Calu3 (cell line): Measurements from ENCODE around the gene IST1. TPM values are rescaled to one million over a fixed set of nuclear protein-coding genes. Genes with fewer than 3 reads are reported as not detected.

Source experiments
- BruUV-seq: library from RNA; stranded (reverse); fragments of 400-500 nt; replicated peaks from 2 replicates; lab custom pipeline; 2021; lab: Mats Ljungman, UMichigan
- CTCF ChIA-PET: fragments of 300-600 bp; sonication (Branson Sonifier 250); formaldehyde crosslinking; loops from one replicate; lab custom pipeline; 2022; ENCODE audit warnings: antibody characterized with exemption; lab: Charles Lee
- DNase-seq: peaks from one replicate; pipeline ENCODE4 v3.0.0; 2022
- H3K27ac Mint-ChIP-seq: one replicate; pipeline ENCODE4 v1.8.0; 2022; ENCODE audit warnings: mixed read lengths; ENCODE audit not compliant: unreplicated experiment
- H3K27me3 Mint-ChIP-seq: one replicate; pipeline ENCODE4 v1.8.0; 2022; ENCODE audit warnings: mixed read lengths; ENCODE audit not compliant: unreplicated experiment
- H3K36me3 Mint-ChIP-seq: one replicate; pipeline ENCODE4 v1.8.0; 2022; ENCODE audit warnings: mild to moderate bottlenecking, moderate library complexity, mixed read lengths; ENCODE audit not compliant: insufficient read depth, unreplicated experiment
- H3K4me1 Mint-ChIP-seq: one replicate; pipeline ENCODE4 v1.8.0; 2022; ENCODE audit warnings: mild to moderate bottlenecking, low read depth, mixed read lengths; ENCODE audit not compliant: unreplicated experiment
- H3K4me3 Mint-ChIP-seq: one replicate; pipeline ENCODE4 v1.8.0; 2022; ENCODE audit warnings: mild to moderate bottlenecking, low read depth, moderate library complexity, mixed read lengths; ENCODE audit not compliant: unreplicated experiment
- H3K9me3 Mint-ChIP-seq: one replicate; pipeline ENCODE4 v1.8.0; 2022; ENCODE audit warnings: low read depth, mixed read lengths; ENCODE audit not compliant: unreplicated experiment
- CTCF ChIP-seq: fragments of 200-600 bp; IDR thresholded peaks from one replicate; pipeline ENCODE4 v1.8.0; 2022; ENCODE audit warnings: antibody characterized with exemption; ENCODE audit not compliant: unreplicated experiment
- intact Hi-C: fragments of 100-400 bp; cut with micrococcal nuclease; formaldehyde crosslinking; loops from one replicate; pipeline ENCODE4 v1.10.0; 2022; ENCODE audit not compliant: unreplicated experiment
- total RNA-seq: library from RNA; stranded (reverse); gene quantifications from 2 replicates; pipeline ENCODE4 v1.2.3, GENCODE V29; 2022

IST1 gene
- total RNA-seq, 1 experiment from 2014 or later: 252 TPM

DNA sequence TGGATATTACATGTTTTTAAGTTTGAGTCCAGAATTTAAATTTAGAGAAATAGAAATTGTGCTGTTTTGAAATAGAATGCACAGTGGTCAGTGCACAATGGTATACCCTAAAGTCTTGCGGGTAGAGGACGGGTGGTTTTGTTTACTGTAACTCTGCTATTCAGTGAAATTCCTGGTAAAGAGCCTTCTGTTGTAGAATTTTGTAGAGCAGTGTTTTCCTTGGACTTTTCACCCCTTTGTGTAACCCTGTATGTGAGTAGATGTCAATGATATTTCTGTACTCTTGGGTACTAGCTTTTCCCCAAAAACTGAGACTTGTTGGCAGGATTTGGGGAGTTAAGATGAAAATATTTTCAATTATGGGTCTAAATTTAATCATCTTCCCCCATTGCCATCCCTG is 19.5 kb downstream of the IST1 start:
- peaks cover 60% of the 10 kb centered on the region for H3K36me3 Mint-ChIP-seq
- DNase-seq: no peak
- no peak for TF ChIP-seq CTCF
- BruUV-seq: no TSS peak
- CTCF ChIA-PET: no interaction called here
- intact Hi-C loops: no loop called here
- no peaks in the 10 kb centered on the region for H3K27me3 Mint-ChIP-seq
- peak overlapping the region; percentile 9 for H3K27ac Mint-ChIP-seq
- no peak overlapping the region for H3K4me3 Mint-ChIP-seq
- H3K4me1 Mint-ChIP-seq: peaks cover 3% of the 10 kb centered on the region
- H3K9me3 Mint-ChIP-seq: peaks cover 2% of the 10 kb centered on the region

DNA sequence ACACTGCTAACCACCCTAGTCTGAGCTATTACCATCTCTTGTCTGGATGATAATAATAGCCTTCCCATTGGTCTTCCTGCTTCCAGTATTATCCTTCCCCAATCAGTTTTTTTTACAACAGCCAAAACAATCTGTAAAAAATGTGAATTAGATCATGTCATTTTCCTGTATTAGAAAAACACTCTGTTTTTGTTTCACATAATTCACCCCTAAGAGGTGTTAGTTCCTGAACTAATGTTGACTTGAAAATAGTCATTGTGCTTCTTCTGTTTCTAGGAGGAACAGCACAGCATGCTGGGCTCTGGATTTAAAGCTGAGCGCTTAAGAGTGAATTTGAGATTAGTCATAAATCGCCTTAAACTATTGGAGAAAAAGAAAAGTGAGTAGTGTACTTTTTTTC is 20.0 kb downstream of the IST1 start:
- no peak for DNase-seq
- Mint-ChIP-seq H3K4me1 (peaks cover under 1% of the 10 kb centered on the region), H3K9me3 (peaks cover 2% of the 10 kb centered on the region), H3K27me3 (no peaks in the 10 kb centered on the region), H3K36me3 (peaks cover 65% of the 10 kb centered on the region), H3K27ac (peak overlapping the region; percentile 9), H3K4me3 (no peak overlapping the region)
- no peak for TF ChIP-seq CTCF
- CTCF ChIA-PET: no interaction called here
- intact Hi-C loops: no loop called here
- BruUV-seq: no TSS peak

DNA sequence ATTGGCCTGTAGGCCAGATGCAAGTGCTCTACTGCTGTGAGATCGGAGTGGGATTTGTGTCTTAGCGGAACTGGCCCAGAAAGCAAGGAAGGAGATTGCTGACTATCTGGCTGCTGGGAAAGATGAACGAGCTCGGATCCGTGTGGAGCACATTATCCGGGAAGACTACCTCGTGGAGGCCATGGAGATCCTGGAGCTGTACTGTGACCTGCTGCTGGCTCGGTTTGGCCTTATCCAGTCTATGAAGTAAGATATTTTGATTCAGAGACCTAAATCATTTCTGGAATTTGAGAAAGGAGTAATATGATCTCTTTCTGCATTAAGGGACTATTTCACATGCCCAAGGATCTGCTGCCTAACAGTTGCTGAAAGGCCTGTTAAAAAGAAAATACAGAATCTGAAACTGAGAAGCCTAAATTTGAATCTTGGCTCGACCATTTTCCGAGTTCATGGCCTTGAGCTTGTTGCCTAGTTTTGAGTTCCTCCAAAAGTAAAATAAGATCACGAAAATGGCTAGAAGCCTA is 21.1 kb downstream of the IST1 start:
- DNase-seq: no peak
- H3K36me3 Mint-ChIP-seq: peaks cover 70% of the 10 kb centered on the region
- intact Hi-C loops: no loop called here
- H3K27me3 Mint-ChIP-seq: no peaks in the 10 kb centered on the region
- H3K9me3 Mint-ChIP-seq: peaks cover 2% of the 10 kb centered on the region
- BruUV-seq: no TSS peak
- CTCF ChIA-PET: no interaction called here
- H3K27ac Mint-ChIP-seq: peak overlapping the region; percentile 29
- H3K4me3 Mint-ChIP-seq: no peak overlapping the region
- TF ChIP-seq CTCF: no peak
- peaks cover 5% of the 10 kb centered on the region for H3K4me1 Mint-ChIP-seq

DNA sequence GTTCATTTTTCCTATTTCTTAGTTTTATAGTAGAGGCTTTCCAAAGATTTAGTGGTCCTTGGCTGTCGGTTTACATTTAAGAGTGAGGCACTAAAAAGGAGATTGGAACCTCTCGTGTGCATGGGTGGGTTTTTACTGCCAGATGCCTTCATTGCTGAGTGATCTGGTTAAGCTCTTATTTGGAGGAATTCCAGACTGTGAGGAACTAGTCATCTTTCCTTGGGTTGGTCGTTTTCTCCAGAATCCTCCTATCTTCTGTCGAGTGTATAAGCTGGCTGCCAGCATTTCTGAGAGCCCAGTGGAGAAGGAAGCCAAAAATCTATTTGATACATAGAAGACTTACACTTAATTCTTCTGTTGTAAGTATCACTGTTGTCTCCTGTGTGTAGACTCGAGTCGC is 22.6 kb downstream of the IST1 start:
- peaks cover 69% of the 10 kb centered on the region for H3K36me3 Mint-ChIP-seq
- TF ChIP-seq CTCF: no peak
- H3K9me3 Mint-ChIP-seq: peaks cover 2% of the 10 kb centered on the region
- H3K27me3 Mint-ChIP-seq: no peaks in the 10 kb centered on the region
- BruUV-seq: no TSS peak
- H3K4me1 Mint-ChIP-seq: peaks cover 5% of the 10 kb centered on the region
- CTCF ChIA-PET: no interaction called here
- intact Hi-C loops: no loop called here
- no peak overlapping the region for H3K4me3 Mint-ChIP-seq
- H3K27ac Mint-ChIP-seq: peak overlapping the region; percentile 21
- no peak for DNase-seq
